Gastroesophageal sphincter (tissue), 3 donors: ENCODE data around the gene PALM3.

Source experiments
- EP300 ChIP-seq: sonication (generic); formaldehyde crosslinking; IDR thresholded peaks from one replicate; pipeline ENCODE4 v1.6.1; 2017; ENCODE audit warnings: antibody characterized with exemption, mild to moderate bottlenecking
- POLR2A ChIP-seq, 2 donors: fragments of 450-650 bp; IDR thresholded peaks; one replicate each; pipeline ENCODE4 v1.6.1; 2017; ENCODE audit warnings: antibody characterized with exemption in 2 of 2, mild to moderate bottlenecking in 2 of 2, moderate library complexity in 1 of 2
- POLR2AphosphoS5 ChIP-seq: sonication (generic); formaldehyde crosslinking; IDR thresholded peaks from one replicate; pipeline ENCODE4 v1.6.1; 2017; ENCODE audit warnings: antibody characterized with exemption
- TF ChIP-seq, protein P1 (sequence below), 4 experiments: fragments of 200-600 bp in 2 of 4; fragments of 450-650 bp in 2 of 4; sonication (generic) in 1 of 4; IDR thresholded peaks; one replicate each; pipeline ENCODE4 v1.5.1; 2017 to 2019; ENCODE audit warnings: antibody characterized with exemption in 4 of 4, mild to moderate bottlenecking in 2 of 4, moderate library complexity in 2 of 4

DNA sequence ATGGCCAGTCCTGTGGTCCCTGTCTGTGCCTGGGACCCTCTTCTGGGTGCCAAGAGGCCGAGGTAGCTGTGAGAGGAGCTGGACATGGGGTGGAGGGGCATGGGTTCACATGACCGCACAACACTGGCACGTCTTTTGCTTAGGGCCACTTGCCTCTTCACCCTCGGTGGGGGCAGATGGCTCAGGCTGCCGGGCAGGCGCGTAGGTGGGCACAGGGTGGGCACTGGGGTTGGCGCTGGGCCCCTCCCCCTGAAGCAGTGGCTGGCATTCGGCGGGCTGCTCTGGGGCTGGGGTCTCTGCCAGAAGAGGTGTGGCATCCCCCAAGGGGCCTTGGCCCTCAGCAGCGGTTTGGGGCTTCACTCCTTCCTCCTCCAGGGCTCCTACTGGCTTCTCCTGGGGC, 8.4 kb downstream of the PALM3 start:
- TF ChIP-seq, protein P1, sequence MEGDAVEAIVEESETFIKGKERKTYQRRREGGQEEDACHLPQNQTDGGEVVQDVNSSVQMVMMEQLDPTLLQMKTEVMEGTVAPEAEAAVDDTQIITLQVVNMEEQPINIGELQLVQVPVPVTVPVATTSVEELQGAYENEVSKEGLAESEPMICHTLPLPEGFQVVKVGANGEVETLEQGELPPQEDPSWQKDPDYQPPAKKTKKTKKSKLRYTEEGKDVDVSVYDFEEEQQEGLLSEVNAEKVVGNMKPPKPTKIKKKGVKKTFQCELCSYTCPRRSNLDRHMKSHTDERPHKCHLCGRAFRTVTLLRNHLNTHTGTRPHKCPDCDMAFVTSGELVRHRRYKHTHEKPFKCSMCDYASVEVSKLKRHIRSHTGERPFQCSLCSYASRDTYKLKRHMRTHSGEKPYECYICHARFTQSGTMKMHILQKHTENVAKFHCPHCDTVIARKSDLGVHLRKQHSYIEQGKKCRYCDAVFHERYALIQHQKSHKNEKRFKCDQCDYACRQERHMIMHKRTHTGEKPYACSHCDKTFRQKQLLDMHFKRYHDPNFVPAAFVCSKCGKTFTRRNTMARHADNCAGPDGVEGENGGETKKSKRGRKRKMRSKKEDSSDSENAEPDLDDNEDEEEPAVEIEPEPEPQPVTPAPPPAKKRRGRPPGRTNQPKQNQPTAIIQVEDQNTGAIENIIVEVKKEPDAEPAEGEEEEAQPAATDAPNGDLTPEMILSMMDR (IDR thresholded peaks at IDR 0.05), result no peak
- TF ChIP-seq POLR2AphosphoS5, result no peak
- TF ChIP-seq EP300, result no peak
- no peak for TF ChIP-seq POLR2A (IDR thresholded peaks at IDR 0.05)
